Skeletal muscle satellite cell (primary cell): ENCODE data around the gene MYO7B.

Experiments used
- H3K27me3 ChIP-seq: 2 replicates; pipeline ENCODE4 v1.7.0; 2013; ENCODE audit warnings: low read length; ENCODE audit not compliant: control insufficient read depth, insufficient read depth
- H3K36me3 ChIP-seq: 2 replicates; pipeline ENCODE4 v1.7.0; 2013; ENCODE audit warnings: mild to moderate bottlenecking, control low read depth, low read length; ENCODE audit not compliant: insufficient read depth
- H3K4me1 ChIP-seq: 2 replicates; pipeline ENCODE4 v1.7.0; 2013; ENCODE audit warnings: low read length; ENCODE audit not compliant: control insufficient read depth, insufficient read depth
- H3K4me2 ChIP-seq: 2 replicates; pipeline ENCODE4 v1.7.0; 2013; ENCODE audit warnings: mild to moderate bottlenecking, low read length
- H3K4me3 ChIP-seq: 2 replicates; pipeline ENCODE4 v1.7.0; 2013; ENCODE audit warnings: low read length
- H3K9ac ChIP-seq: 2 replicates; pipeline ENCODE4 v1.7.0; 2013; ENCODE audit warnings: mild to moderate bottlenecking, low read depth, low read length, moderate library complexity
- H3K9me3 ChIP-seq: replicated peaks from 2 replicates; pipeline ENCODE4 v1.7.0; 2013; ENCODE audit warnings: mild to moderate bottlenecking, control low read depth, low read length

MYO7B gene

DNA sequence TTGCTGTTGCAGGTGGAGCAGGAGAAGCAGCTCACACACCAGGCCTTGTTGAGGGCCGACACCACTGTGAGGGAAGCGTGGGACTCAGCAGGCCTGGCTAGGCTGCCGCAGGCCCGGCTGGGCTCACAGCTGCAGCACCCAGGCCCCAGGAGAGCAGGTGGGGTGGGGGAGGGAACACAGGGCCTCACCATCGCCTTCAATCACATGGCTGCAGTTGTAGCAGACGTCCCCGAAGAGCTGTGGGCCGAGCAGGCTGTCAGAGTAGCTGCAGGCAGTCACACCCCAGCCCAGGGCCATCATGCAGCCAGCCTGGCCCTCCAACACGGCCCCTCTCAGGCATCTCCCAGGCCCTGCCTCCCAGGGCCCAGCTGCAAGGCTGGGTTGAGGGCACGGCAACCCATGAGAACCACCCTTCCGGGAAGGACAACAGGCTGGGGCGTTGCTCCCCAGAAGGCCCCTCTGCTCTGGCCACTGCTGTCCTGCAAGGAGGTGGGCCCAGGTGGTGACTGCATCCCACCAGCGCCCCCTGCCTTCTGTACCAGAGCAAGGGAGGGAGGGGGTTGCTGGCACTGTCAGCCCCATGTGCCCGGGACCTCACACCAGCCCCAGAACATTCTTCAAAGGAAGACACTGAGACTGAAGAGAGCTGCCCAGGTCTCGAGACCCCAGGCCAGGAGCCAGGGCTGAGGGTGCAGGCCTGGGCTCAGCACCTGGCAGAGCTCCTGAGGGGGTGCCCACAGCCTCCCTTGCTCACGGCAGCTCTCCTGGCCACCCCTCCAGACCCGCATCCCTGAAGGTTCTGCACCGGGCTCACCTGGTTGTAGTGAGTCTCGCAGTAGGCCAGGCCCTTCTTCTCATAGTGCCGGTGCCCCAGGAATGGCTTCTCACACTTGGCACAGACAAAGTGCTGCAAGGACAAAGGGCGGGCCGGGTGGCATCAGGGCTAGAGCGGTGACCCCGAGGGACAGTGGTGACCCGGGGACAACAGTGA lies 104.9 kb downstream of the MYO7B start:
- Histone ChIP-seq H3K4me3 (no peak overlapping the region), H3K4me2 (no peak overlapping the region), H3K27me3 (no peaks in the 10 kb centered on the region), H3K9me3 (no peaks in the 10 kb centered on the region), H3K9ac (no peak overlapping the region), H3K4me1 (peaks cover 30% of the 10 kb centered on the region), H3K36me3 (peaks cover 3% of the 10 kb centered on the region)

DNA sequence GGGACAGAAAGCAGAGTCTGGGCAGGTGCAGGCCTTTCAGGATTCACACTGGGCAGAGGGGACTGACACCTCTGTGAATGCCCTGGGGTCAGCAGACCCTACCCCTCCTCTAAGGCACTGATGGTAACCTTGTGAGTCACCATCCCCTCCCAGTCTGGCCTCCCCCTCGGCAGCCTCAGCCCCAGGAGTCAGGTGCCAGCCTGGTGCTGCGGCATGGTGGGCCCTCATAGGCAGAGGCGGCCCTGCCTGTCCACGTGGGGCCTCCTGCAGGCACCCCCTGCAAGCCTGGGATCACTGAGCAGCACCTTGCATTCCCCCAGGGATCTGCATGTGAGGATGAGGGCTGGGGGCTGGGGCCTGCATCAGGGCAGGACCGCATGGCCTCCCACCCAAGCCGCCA lies 105.7 kb downstream of the MYO7B start:
- Histone ChIP-seq H3K9me3 (no peaks in the 10 kb centered on the region), H3K9ac (no peak overlapping the region), H3K4me2 (no peak overlapping the region), H3K27me3 (no peaks in the 10 kb centered on the region), H3K36me3 (no peaks in the 10 kb centered on the region), H3K4me1 (peaks cover 30% of the 10 kb centered on the region), H3K4me3 (no peak overlapping the region)

DNA sequence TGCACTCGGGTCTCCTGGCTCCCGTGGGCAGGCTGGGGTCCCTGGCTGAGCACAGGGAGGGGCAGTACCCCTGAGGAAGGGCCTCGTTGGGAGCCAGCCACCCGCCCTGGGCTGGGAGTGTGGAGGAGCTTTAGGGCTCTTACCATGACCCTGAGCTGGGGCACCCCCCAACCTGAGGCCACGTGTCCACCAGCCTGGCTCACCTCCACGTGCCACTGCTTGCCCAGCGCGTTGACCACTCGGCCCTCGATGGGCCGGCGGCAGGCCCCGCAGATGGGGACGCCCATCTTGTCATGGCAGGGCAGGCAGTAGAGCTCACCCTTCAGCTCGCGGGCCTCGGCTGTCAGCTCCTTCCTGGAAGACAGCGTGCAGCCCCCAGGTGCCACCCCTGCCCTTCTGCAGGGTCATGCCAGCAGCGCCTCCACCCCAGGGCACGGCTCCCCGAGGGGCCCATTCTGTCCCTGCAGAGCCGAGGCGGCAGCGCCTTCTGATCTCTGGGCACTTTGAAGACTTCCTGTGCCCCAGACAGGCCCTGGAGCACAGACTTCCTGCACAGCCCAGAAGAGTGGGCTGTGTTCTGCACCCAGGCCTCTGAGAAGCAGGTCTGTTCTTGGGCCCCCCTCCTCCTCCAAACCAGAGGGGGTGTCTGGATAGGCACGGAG lies 106.5 kb downstream of the MYO7B start:
- H3K4me2 ChIP-seq: no peak overlapping the region
- H3K4me1 ChIP-seq: peaks cover 34% of the 10 kb centered on the region
- no peaks in the 10 kb centered on the region for H3K36me3 ChIP-seq
- no peaks in the 10 kb centered on the region for H3K27me3 ChIP-seq
- no peak overlapping the region for H3K4me3 ChIP-seq
- H3K9ac ChIP-seq: no peak overlapping the region
- H3K9me3 ChIP-seq: no peaks in the 10 kb centered on the region

DNA sequence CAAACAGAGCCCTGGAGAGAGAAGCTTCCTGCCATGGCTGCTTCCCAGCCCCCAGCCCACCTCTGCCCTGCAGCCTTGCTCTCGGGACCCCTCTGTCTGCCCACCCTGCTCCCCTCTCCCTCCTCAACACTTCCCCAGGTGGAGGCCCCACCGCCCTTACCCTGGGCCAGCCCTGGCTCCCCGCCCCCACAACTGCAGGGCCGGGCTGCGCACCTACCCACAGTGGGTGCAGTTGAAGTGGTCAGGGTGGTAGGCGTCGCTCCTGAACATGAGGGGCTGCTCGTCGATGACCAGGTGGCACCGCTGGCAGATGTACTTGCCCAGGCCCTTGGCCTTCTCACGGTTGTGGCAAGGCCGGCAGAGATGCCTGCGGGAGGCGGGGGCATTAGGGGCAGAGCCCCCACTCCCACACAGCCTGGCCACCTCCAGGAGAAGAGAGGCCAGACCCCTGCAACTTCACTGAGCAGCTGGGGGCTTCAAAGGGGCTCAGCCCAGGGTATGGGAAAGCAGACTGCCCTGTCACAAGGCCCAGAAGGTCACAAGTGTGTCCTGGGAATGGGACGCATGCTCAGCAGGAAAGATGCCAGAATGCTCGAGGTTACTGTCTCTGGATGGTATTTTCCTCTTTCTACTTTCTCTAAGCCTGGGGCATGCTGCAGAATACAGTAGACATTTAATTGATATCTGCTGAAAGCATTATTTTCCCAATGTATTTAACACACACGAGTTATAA lies 107.4 kb downstream of the MYO7B start:
- no peak overlapping the region for H3K9ac ChIP-seq
- no peak overlapping the region for H3K4me3 ChIP-seq
- no peak overlapping the region for H3K4me2 ChIP-seq
- H3K9me3 ChIP-seq: no peaks in the 10 kb centered on the region
- peaks cover 34% of the 10 kb centered on the region for H3K4me1 ChIP-seq
- H3K36me3 ChIP-seq: no peaks in the 10 kb centered on the region
- H3K27me3 ChIP-seq: no peaks in the 10 kb centered on the region

DNA sequence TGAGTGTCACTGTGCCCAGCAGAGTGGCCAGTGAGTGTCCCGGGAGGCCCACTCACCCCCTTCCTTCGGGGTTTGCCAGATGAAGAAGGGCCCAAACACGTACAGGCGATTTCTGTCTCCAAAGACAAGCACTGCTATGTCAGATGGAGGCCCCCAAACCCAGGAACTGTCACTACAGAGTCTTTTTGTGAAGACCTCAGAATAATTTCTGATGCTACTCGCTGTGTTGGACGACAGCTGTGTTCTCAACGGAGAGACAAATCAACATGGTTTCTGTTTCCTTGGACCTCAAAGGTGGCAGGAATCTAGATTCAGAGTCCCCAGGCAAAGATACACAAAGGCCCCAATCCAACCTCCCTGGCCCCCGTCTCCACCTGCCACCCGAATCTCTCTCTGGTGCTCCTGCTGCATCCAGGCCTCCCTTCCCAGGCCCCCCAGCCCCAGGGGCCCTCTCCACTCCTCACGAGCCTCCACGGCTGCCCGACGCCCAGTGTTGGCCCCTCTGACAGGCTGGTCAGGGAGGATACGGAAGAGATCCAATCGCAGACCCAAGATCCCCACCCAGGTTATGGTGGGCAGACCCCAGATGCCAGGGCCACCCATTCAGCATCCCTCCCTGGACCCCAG lies 108.1 kb downstream of the MYO7B start:
- H3K4me3 ChIP-seq: no peak overlapping the region
- H3K4me1 ChIP-seq: peaks cover 31% of the 10 kb centered on the region
- no peak overlapping the region for H3K9ac ChIP-seq
- no peak overlapping the region for H3K4me2 ChIP-seq
- no peaks in the 10 kb centered on the region for H3K27me3 ChIP-seq
- no peaks in the 10 kb centered on the region for H3K9me3 ChIP-seq
- H3K36me3 ChIP-seq: no peaks in the 10 kb centered on the region

DNA sequence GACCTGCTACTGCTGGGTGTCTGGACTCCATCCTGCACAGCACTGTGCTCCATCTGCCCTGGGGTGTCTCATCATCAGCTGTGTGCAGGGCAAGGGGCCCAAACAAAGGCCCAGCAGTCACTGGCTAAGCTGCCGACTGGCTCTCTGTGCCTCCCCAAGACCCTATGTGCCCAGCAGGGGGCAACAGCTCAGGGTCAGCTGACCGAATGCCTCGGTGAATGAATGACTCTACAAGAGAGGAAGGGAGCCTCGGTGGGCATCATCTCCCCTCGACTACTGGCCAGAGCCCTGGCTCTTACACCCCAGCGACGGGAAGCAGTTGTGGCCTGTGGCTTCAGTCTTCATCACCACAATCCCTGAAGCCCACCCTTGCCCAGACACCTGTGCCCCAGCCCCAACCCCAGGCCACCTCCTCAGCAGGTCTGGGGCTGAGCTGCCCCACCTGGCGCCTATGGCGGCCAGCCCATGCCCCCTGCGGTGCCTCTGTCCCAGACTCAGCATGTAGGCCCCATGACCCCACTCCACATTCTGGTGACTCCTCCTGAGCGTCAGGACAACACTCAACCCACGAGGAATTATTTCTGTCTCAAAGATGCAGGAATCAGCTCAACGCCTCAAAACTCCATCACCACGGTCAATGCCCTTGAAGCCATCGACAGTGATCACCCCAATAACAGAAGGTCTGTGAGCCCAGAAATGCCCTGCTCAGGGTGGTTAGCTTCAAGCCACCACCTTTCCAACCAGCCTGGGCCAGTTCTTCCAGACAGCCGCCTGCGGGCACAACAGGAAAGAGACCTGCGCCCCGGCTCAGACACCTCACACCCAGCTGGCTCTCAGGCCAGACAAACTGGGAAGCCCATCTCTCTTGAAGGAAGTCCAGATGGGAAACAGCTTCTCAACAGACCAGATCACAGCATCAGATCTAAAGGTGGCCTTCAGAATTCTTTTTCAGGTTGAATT lies 108.9 kb downstream of the MYO7B start:
- Histone ChIP-seq H3K4me3 (no peak overlapping the region), H3K4me2 (no peak overlapping the region), H3K27me3 (no peaks in the 10 kb centered on the region), H3K36me3 (no peaks in the 10 kb centered on the region), H3K9me3 (no peaks in the 10 kb centered on the region), H3K9ac (no peak overlapping the region), H3K4me1 (peaks cover 27% of the 10 kb centered on the region)

DNA sequence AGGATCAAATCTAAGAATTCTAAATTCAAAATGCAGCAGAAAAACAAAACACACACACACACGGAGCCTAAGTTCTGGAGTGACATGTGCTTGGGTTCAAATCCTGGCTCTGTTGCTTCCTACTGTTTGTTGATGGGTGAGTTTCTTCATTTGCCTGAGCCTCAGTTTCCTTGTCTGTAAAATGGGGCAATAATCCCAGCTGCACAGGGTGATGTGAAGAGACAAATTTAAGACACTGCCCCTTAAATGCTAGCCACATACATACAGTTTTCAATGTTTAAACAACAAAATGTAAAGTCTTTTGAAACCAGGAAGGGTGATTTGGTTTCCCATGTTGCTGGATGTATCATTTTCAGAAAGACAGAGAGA lies 109.5 kb downstream of the MYO7B start:
- H3K4me1 ChIP-seq: peaks cover 23% of the 10 kb centered on the region

DNA sequence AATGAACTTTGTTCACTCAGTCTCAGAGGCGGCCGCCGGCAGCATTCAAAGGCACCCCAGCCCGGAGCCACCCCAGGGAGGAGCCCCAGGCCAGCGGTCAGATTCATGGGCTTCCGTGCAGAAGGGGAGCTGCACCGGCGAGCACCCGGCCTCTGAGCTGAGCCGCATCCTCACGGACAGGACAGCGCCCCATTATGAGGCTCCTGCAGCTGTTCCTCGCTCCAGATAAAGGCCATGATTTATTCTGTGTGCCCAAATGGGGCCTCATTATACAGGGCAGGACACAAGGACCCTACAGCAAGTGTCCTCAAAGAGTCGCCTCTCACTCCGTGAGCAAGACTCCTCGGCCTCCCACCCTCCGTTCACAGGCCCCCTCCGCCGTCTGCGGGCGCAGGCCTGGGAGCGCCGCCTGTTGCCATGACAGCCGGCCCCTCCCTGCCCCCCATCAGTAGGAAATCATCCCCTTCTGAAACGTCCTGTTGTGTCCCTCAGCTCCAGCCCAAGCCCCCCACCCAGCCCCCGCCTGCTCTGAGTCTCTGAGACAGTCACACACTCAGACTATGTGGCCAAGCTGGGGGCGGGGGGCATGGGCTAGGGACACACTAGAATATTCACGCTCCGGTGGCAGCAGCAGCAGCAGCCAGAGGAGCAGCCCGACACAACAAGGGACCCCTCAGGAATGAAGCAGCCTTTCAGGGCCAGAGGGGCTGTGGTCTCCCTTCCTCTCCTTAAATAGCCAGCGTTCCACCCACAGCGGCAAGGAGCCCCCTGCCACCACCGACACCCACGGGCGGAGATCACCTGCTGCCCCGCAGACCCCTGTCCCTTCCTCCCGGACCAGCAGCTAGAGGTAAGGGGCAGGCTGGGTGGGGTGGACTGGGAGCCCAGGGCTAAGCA lies 110.2 kb downstream of the MYO7B start, which contains the start of gene GPR17:
GPR17 (plus strand) TSS at position 759 of the 897 bp plus-strand sequence. CDS start 4,583 bp downstream, outside the sequence.
- H3K4me3 ChIP-seq: no peak within 1 kb of the TSS
- no peaks in the 10 kb centered on the region for H3K9me3 ChIP-seq
- no peak within 1 kb of the TSS for H3K4me2 ChIP-seq
- H3K27me3 ChIP-seq: no peaks in the 10 kb centered on the region
- no peaks in the 10 kb centered on the region for H3K36me3 ChIP-seq
- no peak within 1 kb of the TSS for H3K9ac ChIP-seq
- peaks cover 20% of the 10 kb centered on the region for H3K4me1 ChIP-seq

More for the DNA sequence above, 109.5 kb downstream of the MYO7B start:
- Histone ChIP-seq H3K36me3 (no peaks in the 10 kb centered on the region), H3K4me2 (no peak overlapping the region), H3K27me3 (no peaks in the 10 kb centered on the region), H3K9ac (no peak overlapping the region), H3K4me3 (no peak overlapping the region), H3K9me3 (no peaks in the 10 kb centered on the region)

DNA sequence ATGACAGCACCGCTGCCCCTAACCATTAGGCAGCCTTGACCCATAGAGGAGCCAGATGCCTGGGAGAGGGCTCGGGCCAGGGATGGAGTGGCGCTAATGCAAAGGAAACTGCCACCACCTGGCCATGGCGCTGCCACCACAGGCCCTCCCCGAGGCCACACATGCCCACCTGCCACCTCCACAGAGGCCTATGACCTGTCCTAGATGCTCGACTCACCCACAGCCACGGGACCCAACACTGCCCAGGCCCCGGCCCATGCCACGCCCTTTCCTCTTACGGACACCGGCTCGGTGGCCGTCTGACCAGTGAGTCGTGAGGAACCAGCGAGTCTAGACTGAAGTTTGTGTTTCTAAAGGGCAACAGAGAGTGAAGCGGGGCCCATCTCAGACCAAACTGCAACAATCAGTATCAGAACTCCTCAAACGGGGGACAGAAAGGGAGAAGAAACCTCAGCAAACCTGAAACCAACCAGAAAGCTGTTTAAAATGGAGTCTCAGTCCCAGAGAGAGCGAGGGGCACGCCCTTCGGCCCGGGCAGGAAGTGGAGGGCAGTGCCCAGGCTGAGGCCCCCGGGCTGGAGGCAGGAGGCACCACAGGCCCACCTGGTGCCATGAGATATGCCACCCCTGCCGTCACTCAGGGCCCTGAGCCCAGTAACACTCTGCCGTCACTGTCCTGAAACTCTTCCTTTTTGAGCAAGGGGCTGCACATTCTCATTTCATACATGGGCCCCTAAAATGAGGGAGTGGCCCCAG lies 111.2 kb downstream of the MYO7B start:
- no peaks in the 10 kb centered on the region for H3K36me3 ChIP-seq
- H3K4me2 ChIP-seq: no peak overlapping the region
- H3K9ac ChIP-seq: no peak overlapping the region
- H3K9me3 ChIP-seq: no peaks in the 10 kb centered on the region
- H3K27me3 ChIP-seq: no peaks in the 10 kb centered on the region
- H3K4me3 ChIP-seq: no peak overlapping the region
- peaks cover 20% of the 10 kb centered on the region for H3K4me1 ChIP-seq
